ENCODE data around the gene STK33.
"Not testable (repeated sequence)": the region's sequence is repeated elsewhere in the genome, so short reads cannot be mapped to it uniquely, and the experiment has no call there.

Gene STK33

GRCh38 chr11:8512547-8512946 lies 81.5 kb downstream of the STK33 start:
- Mint-ChIP-seq H3K4me3 (no peak overlapping the region), H3K27me3 (peaks cover 39% of the 10 kb centered on the region), H3K4me1 (no peaks in the 10 kb centered on the region), H3K36me3 (ENCODE audit: insufficient read depth) (no peaks in the 10 kb centered on the region), H3K27ac (ENCODE audit: low read depth) (no peak overlapping the region), H3K9me3 (peaks cover 6% of the 10 kb centered on the region)
- DNase-seq (ENCODE audit: low spot score in 2 of 2) (no peak), ATAC-seq (replicated peaks; ENCODE audit: extremely low read depth, poor library complexity, severe bottlenecking) (no peak)

GRCh38 chr11:8503910-8504364 lies 90.1 kb downstream of the STK33 start:
- ATAC-seq (replicated peaks; ENCODE audit: extremely low read depth, poor library complexity, severe bottlenecking), result no peak
- Mint-ChIP-seq H3K9me3 (no peaks in the 10 kb centered on the region), H3K4me3 (no peak overlapping the region), H3K27me3 (no peaks in the 10 kb centered on the region), H3K27ac (ENCODE audit: low read depth) (no peak overlapping the region), H3K4me1 (no peaks in the 10 kb centered on the region), H3K36me3 (ENCODE audit: insufficient read depth) (no peaks in the 10 kb centered on the region)
- no peak for DNase-seq (ENCODE audit: low spot score in 2 of 2)

- DNase-seq (ENCODE audit: low spot score in 2 of 2) (no peak), ATAC-seq (replicated peaks; ENCODE audit: extremely low read depth, poor library complexity, severe bottlenecking) (no peak)
- Mint-ChIP-seq H3K27me3 (no peaks in the 10 kb centered on the region), H3K36me3 (ENCODE audit: insufficient read depth) (no peaks in the 10 kb centered on the region), H3K4me1 (no peaks in the 10 kb centered on the region), H3K4me3 (no peak overlapping the region), H3K27ac (ENCODE audit: low read depth) (no peak overlapping the region), H3K9me3 (no peaks in the 10 kb centered on the region)
Measured at GRCh38 chr11:8501836-8502235, 92.2 kb downstream of the STK33 start.

GRCh38 chr11:8488395-8488794 lies 105.6 kb downstream of the STK33 start:
- DNase-seq (ENCODE audit: low spot score in 2 of 2) (no peak), ATAC-seq (replicated peaks; ENCODE audit: extremely low read depth, poor library complexity, severe bottlenecking) (no peak)
- H3K27ac Mint-ChIP-seq (ENCODE audit: low read depth), result no peak overlapping the region
- peaks cover 7% of the 10 kb centered on the region for H3K9me3 Mint-ChIP-seq
- no peak overlapping the region for H3K4me3 Mint-ChIP-seq
- H3K27me3 Mint-ChIP-seq, result peaks cover 28% of the 10 kb centered on the region
- H3K36me3 Mint-ChIP-seq (ENCODE audit: insufficient read depth), result no peaks in the 10 kb centered on the region
- H3K4me1 Mint-ChIP-seq, result no peaks in the 10 kb centered on the region

GRCh38 chr11:8487261-8487660 lies 106.8 kb downstream of the STK33 start:
- ATAC-seq (replicated peaks; ENCODE audit: extremely low read depth, poor library complexity, severe bottlenecking) (no peak), DNase-seq (ENCODE audit: low spot score in 2 of 2) (no peak)
- Mint-ChIP-seq H3K27ac (ENCODE audit: low read depth) (no peak overlapping the region), H3K4me1 (no peaks in the 10 kb centered on the region), H3K9me3 (peaks cover 7% of the 10 kb centered on the region), H3K4me3 (no peak overlapping the region), H3K27me3 (peaks cover 16% of the 10 kb centered on the region), H3K36me3 (ENCODE audit: insufficient read depth) (no peaks in the 10 kb centered on the region)

GRCh38 chr11:8484251-8484650 lies 109.8 kb downstream of the STK33 start:
- DNase-seq (ENCODE audit: low spot score in 2 of 2), result no peak
- Mint-ChIP-seq H3K4me3 (no peak overlapping the region), H3K4me1 (no peaks in the 10 kb centered on the region), H3K27me3 (no peaks in the 10 kb centered on the region), H3K9me3 (no peaks in the 10 kb centered on the region), H3K27ac (ENCODE audit: low read depth) (no peak overlapping the region), H3K36me3 (ENCODE audit: insufficient read depth) (no peaks in the 10 kb centered on the region)
- no peak for ATAC-seq (replicated peaks; ENCODE audit: extremely low read depth, poor library complexity, severe bottlenecking)

- H3K4me3 Mint-ChIP-seq, result no peak overlapping the region
Measured at GRCh38 chr11:8480858-8481257, 113.2 kb downstream of the STK33 start.

GRCh38 chr11:8477680-8478079 lies 116.3 kb downstream of the STK33 start:
- Mint-ChIP-seq H3K9me3 (no peaks in the 10 kb centered on the region), H3K36me3 (ENCODE audit: insufficient read depth) (peaks cover 2% of the 10 kb centered on the region), H3K27me3 (no peaks in the 10 kb centered on the region), H3K4me1 (no peaks in the 10 kb centered on the region), H3K27ac (ENCODE audit: low read depth) (no peak overlapping the region), H3K4me3 (no peak overlapping the region)
- DNase-seq (ENCODE audit: low spot score in 2 of 2) (no peak), ATAC-seq (replicated peaks; ENCODE audit: extremely low read depth, poor library complexity, severe bottlenecking) (no peak)

More at GRCh38 chr11:8480858-8481257, 113.2 kb downstream of the STK33 start:
- DNase-seq (ENCODE audit: low spot score in 2 of 2) (no peak), ATAC-seq (replicated peaks; ENCODE audit: extremely low read depth, poor library complexity, severe bottlenecking) (no peak)
- Mint-ChIP-seq H3K4me1 (no peaks in the 10 kb centered on the region), H3K27me3 (no peaks in the 10 kb centered on the region), H3K36me3 (ENCODE audit: insufficient read depth) (no peaks in the 10 kb centered on the region), H3K9me3 (no peaks in the 10 kb centered on the region), H3K27ac (ENCODE audit: low read depth) (no peak overlapping the region)

GRCh38 chr11:8477151-8477550 lies 116.9 kb downstream of the STK33 start:
- DNase-seq (ENCODE audit: low spot score in 2 of 2), result no peak
- H3K36me3 Mint-ChIP-seq (ENCODE audit: insufficient read depth), result peaks cover 2% of the 10 kb centered on the region
- no peaks in the 10 kb centered on the region for H3K9me3 Mint-ChIP-seq
- ATAC-seq (replicated peaks; ENCODE audit: extremely low read depth, poor library complexity, severe bottlenecking), result no peak
- no peaks in the 10 kb centered on the region for H3K4me1 Mint-ChIP-seq
- H3K4me3 Mint-ChIP-seq, result no peak overlapping the region
- H3K27me3 Mint-ChIP-seq, result no peaks in the 10 kb centered on the region
- H3K27ac Mint-ChIP-seq (ENCODE audit: low read depth), result no peak overlapping the region

GRCh38 chr11:8467806-8468205 lies 126.2 kb downstream of the STK33 start:
- ATAC-seq (replicated peaks; ENCODE audit: extremely low read depth, poor library complexity, severe bottlenecking); H3K4me3 Mint-ChIP-seq; DNase-seq (ENCODE audit: low spot score in 2 of 2); H3K27me3 Mint-ChIP-seq; H3K27ac Mint-ChIP-seq (ENCODE audit: low read depth); H3K4me1 Mint-ChIP-seq; H3K36me3 Mint-ChIP-seq (ENCODE audit: insufficient read depth): not testable (repeated sequence)
- peaks cover 14% of the 10 kb centered on the region for H3K9me3 Mint-ChIP-seq

- not testable (repeated sequence) for H3K27ac Mint-ChIP-seq (ENCODE audit: low read depth); ATAC-seq (replicated peaks; ENCODE audit: extremely low read depth, poor library complexity, severe bottlenecking); DNase-seq (ENCODE audit: low spot score in 2 of 2); H3K4me3 Mint-ChIP-seq; H3K27me3 Mint-ChIP-seq; H3K4me1 Mint-ChIP-seq; H3K36me3 Mint-ChIP-seq (ENCODE audit: insufficient read depth)
- H3K9me3 Mint-ChIP-seq, result peaks cover 14% of the 10 kb centered on the region
Measured at GRCh38 chr11:8467356-8467755, 126.7 kb downstream of the STK33 start.

GRCh38 chr11:8466884-8467283 lies 127.1 kb downstream of the STK33 start:
- not testable (repeated sequence) for H3K27me3 Mint-ChIP-seq; H3K36me3 Mint-ChIP-seq (ENCODE audit: insufficient read depth); H3K4me3 Mint-ChIP-seq; ATAC-seq (replicated peaks; ENCODE audit: extremely low read depth, poor library complexity, severe bottlenecking); H3K4me1 Mint-ChIP-seq; DNase-seq (ENCODE audit: low spot score in 2 of 2); H3K27ac Mint-ChIP-seq (ENCODE audit: low read depth)
- H3K9me3 Mint-ChIP-seq, result peaks cover 14% of the 10 kb centered on the region

GRCh38 chr11:8459711-8460399 lies 134.2 kb downstream of the STK33 start:
- Mint-ChIP-seq H3K9me3 (no peaks in the 10 kb centered on the region), H3K27me3 (no peaks in the 10 kb centered on the region), H3K4me3 (no peak overlapping the region), H3K27ac (ENCODE audit: low read depth) (no peak overlapping the region), H3K36me3 (ENCODE audit: insufficient read depth) (no peaks in the 10 kb centered on the region), H3K4me1 (no peaks in the 10 kb centered on the region)
- no peak for ATAC-seq (replicated peaks; ENCODE audit: extremely low read depth, poor library complexity, severe bottlenecking)
- DNase-seq (ENCODE audit: low spot score in 2 of 2), result no peak
